Keratinocyte (primary cell): ENCODE results near the gene SEMA3E. TPM values are rescaled to one million over a fixed set of nuclear protein-coding genes. Genes with fewer than 3 reads are reported as not detected.

ENCODE experiments used
- DNase-seq: peaks from one replicate; pipeline ENCODE4 v3.0.0-alpha.2; 2011; ENCODE audit warnings: low read depth, missing footprints, low spot score
- FAIRE-seq: peaks from 2 replicates; lab custom pipeline; 2011; peaks lifted over from hg19 to GRCh38; lab: Jason Lieb, UNC
- H2AFZ ChIP-seq: 2 replicates; pipeline ENCODE4 v1.6.0; 2012; ENCODE audit warnings: low read length, control low read depth, inconsistent platforms; ENCODE audit not compliant: control insufficient read depth
- H3K27ac ChIP-seq: 2 replicates; pipeline ENCODE4 v1.5.1; 2011; ENCODE audit warnings: low read length; ENCODE audit not compliant: control insufficient read depth, insufficient read depth
- H3K27me3 ChIP-seq: 3 replicates; pipeline ENCODE4 v1.6.0; 2011; ENCODE audit warnings: low read length; ENCODE audit not compliant: control insufficient read depth, insufficient read depth; ENCODE audit errors: extremely low read depth
- H3K36me3 ChIP-seq, 2 experiments: 2 replicates in 1 of 2; 3 replicates in 1 of 2; pipeline ENCODE4 v1.5.1; 2011; ENCODE audit warnings: low read length in 2 of 2, mild to moderate bottlenecking in 1 of 2; ENCODE audit not compliant: control insufficient read depth in 2 of 2, insufficient read depth in 2 of 2; ENCODE audit errors: extremely low read depth in 1 of 2
- H3K4me1 ChIP-seq: 3 replicates; pipeline ENCODE4 v1.5.1; 2011; ENCODE audit warnings: low read length; ENCODE audit not compliant: control insufficient read depth, insufficient read depth; ENCODE audit errors: extremely low read depth
- H3K4me2 ChIP-seq: 3 replicates; pipeline ENCODE4 v1.6.0; 2011; ENCODE audit warnings: low read depth, low read length; ENCODE audit not compliant: control insufficient read depth, insufficient read depth; ENCODE audit errors: extremely low read depth
- H3K4me3 ChIP-seq, 3 experiments: fragments of 200-600 bp in 1 of 3; sonication (generic) in 1 of 3; 2 replicates in 2 of 3; 3 replicates in 1 of 3; pipeline ENCODE4 v1.5.1; 2011 to 2016; ENCODE audit warnings: low read length in 3 of 3, mild to moderate bottlenecking in 3 of 3, control low read depth in 2 of 3, inconsistent platforms in 1 of 3, low read depth in 1 of 3, mixed read lengths in 1 of 3, mixed run types in 1 of 3, moderate library complexity in 1 of 3; ENCODE audit not compliant: control insufficient read depth in 2 of 3, insufficient read depth in 2 of 3; ENCODE audit errors: extremely low read depth in 1 of 3
- H3K79me2 ChIP-seq: 2 replicates; pipeline ENCODE4 v1.6.0; 2012; ENCODE audit warnings: low read length; ENCODE audit not compliant: control insufficient read depth, insufficient read depth
- H3K9ac ChIP-seq: 3 replicates; pipeline ENCODE4 v1.6.0; 2011; ENCODE audit warnings: low read length; ENCODE audit not compliant: control insufficient read depth, insufficient read depth; ENCODE audit errors: extremely low read depth
- H3K9me1 ChIP-seq: 3 replicates; pipeline ENCODE4 v1.6.0; 2011; ENCODE audit warnings: low read length; ENCODE audit not compliant: control insufficient read depth, insufficient read depth; ENCODE audit errors: extremely low read depth
- H3K9me3 ChIP-seq: 2 replicates; pipeline ENCODE4 v1.5.1; 2012; ENCODE audit warnings: low read depth, low read length; ENCODE audit not compliant: control insufficient read depth
- H4K20me1 ChIP-seq: 3 replicates; pipeline ENCODE4 v1.6.0; 2011; ENCODE audit warnings: low read length; ENCODE audit not compliant: control insufficient read depth, insufficient read depth; ENCODE audit errors: extremely low read depth
- EZH2 ChIP-seq: IDR thresholded peaks from one replicate; pipeline ENCODE4 v1.6.1; 2012; ENCODE audit warnings: inconsistent platforms, mild to moderate bottlenecking, low read length, moderate library complexity
- dilution Hi-C: fragments of 300-500 bp; cut with MboI; formaldehyde crosslinking; loops from one replicate; pipeline ENCODE4 v1.7.0; 2020; ENCODE audit warnings: low sequenced_read_pairs; ENCODE audit not compliant: extremely low pct_ligation_motif_present
- polyA plus RNA-seq, 5 experiments: library from polyadenylated mRNA; depleted of rRNA in 3 of 5; stranded (reverse) in 3 of 5; stranded (forward) in 1 of 5; unstranded in 1 of 5; fragments of >200 nt; gene quantifications; 1 replicate in 1 of 5; 2 replicates in 3 of 5; 3 replicates in 1 of 5; pipeline versions ENCODE4 v1.2.1 to v1.2.3, GENCODE V29; 2011 to 2012; ENCODE audit warnings: missing spikeins in 2 of 5, low read depth in 1 of 5, low replicate concordance in 1 of 5
- TF ChIP-seq, protein P1 (sequence below), 3 experiments: IDR thresholded peaks in 1 of 3; conservative IDR thresholded peaks in 1 of 3; optimal IDR thresholded peaks in 1 of 3; 2 replicates in 2 of 3; 3 replicates in 1 of 3; pipeline versions ENCODE3 to v1.5.1; 2011; ENCODE audit warnings: low read length in 3 of 3, mild to moderate bottlenecking in 3 of 3, moderate library complexity in 2 of 3, control low read depth in 1 of 3, inconsistent platforms in 1 of 3; ENCODE audit not compliant: insufficient read depth in 2 of 3; ENCODE audit errors: extremely low read depth in 1 of 3

Gene SEMA3E
- polyA plus RNA-seq, 1 donor (not counting 4 experiments of a cell fraction or from before 2014, with no cell fraction given), result 0.21 TPM

DNA sequence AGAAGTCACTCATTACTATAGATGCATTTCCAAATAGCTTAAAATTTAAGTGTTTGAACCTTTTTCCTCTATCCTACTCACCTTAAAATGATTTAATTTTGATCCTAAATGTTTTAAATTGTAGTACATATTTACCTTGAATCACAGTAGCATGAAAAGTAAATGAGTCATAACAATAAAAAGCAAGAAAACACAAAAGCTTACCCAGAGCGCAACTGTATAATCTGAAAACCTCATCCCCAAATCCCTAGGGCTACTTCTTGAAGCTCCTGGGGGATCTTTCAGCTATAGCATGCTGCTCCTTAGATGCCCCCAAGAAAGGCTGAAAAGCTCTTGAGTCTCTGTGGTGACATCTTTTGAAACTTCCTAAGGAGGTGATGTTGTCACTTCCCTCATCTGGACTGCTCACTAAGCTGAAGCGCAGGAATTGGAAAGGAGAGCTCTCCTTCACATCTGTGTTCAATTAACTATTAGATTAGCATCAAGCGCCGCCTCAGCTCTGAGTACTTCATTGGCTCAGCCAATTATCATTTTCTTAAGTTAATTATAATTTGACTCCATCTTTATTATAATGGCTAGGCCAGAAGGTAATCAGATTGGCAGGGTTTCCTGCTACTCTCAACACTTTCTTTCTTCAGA lies 60.2 kb downstream of the SEMA3E start:
- Histone ChIP-seq H3K36me3 (no peaks in the 10 kb centered on the region), H3K4me2 (no peak overlapping the region), H3K4me1 (no peaks in the 10 kb centered on the region), H3K27ac (no peak overlapping the region), H3K9ac (no peak overlapping the region), H3K79me2 (no peaks in the 10 kb centered on the region), H3K27me3 (no peaks in the 10 kb centered on the region), H3K4me3 (no peak overlapping the region), H2AFZ (no peak overlapping the region), H3K9me1 (no peaks in the 10 kb centered on the region), H3K9me3 (no peaks in the 10 kb centered on the region), H4K20me1 (no peaks in the 10 kb centered on the region)
- dilution Hi-C loops, result no loop called here
- DNase-seq (no peak), FAIRE-seq (no peak)
- TF ChIP-seq, protein P1, sequence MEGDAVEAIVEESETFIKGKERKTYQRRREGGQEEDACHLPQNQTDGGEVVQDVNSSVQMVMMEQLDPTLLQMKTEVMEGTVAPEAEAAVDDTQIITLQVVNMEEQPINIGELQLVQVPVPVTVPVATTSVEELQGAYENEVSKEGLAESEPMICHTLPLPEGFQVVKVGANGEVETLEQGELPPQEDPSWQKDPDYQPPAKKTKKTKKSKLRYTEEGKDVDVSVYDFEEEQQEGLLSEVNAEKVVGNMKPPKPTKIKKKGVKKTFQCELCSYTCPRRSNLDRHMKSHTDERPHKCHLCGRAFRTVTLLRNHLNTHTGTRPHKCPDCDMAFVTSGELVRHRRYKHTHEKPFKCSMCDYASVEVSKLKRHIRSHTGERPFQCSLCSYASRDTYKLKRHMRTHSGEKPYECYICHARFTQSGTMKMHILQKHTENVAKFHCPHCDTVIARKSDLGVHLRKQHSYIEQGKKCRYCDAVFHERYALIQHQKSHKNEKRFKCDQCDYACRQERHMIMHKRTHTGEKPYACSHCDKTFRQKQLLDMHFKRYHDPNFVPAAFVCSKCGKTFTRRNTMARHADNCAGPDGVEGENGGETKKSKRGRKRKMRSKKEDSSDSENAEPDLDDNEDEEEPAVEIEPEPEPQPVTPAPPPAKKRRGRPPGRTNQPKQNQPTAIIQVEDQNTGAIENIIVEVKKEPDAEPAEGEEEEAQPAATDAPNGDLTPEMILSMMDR (optimal IDR thresholded peaks at IDR 0.05 in 1 of 3, IDR thresholded peaks at IDR 0.05 in 1 of 3, conservative IDR thresholded peaks at IDR 0.05 in 1 of 3; ENCODE audit: extremely low read depth in 1 of 3, insufficient read depth in 2 of 3, low read length in 3 of 3), result no peak
- TF ChIP-seq EZH2, result no peak

DNA sequence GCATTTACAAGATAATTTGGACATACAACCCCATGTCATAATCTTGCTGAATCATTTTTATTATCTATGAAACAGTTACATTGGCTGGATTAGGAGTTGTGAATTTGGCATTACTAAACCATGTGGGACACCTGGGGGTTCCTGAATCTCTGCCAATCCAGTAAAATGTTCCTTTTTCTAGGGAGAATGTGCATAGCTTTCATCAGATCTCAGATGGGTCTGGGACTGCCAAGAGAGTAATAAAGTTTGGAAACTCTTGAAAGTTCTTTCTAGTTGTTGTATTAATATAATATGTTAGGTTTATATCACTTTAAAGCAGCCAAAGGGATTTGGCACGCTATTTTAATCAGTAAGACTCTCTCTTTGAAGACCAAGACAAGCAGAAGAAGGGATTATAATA lies 62.7 kb downstream of the SEMA3E start:
- FAIRE-seq, result no peak

More for the DNA sequence above, 62.7 kb downstream of the SEMA3E start:
- Histone ChIP-seq H3K27ac (no peak overlapping the region), H3K36me3 (no peaks in the 10 kb centered on the region), H3K9me3 (no peaks in the 10 kb centered on the region), H3K79me2 (no peaks in the 10 kb centered on the region), H3K9ac (no peak overlapping the region), H3K27me3 (no peaks in the 10 kb centered on the region), H3K4me2 (no peak overlapping the region), H2AFZ (no peak overlapping the region), H3K4me1 (no peaks in the 10 kb centered on the region), H3K4me3 (no peak overlapping the region), H3K9me1 (no peaks in the 10 kb centered on the region), H4K20me1 (no peaks in the 10 kb centered on the region)
- TF ChIP-seq, protein P1 (optimal IDR thresholded peaks at IDR 0.05 in 1 of 3, IDR thresholded peaks at IDR 0.05 in 1 of 3, conservative IDR thresholded peaks at IDR 0.05 in 1 of 3; ENCODE audit: extremely low read depth in 1 of 3, insufficient read depth in 2 of 3, low read length in 3 of 3), result no peak
- no peak for TF ChIP-seq EZH2
- dilution Hi-C loops, result no loop called here
- no peak for DNase-seq
